ENCODE results near the gene SFMBT2. TPM values are rescaled to one million over a fixed set of nuclear protein-coding genes. Genes with fewer than 3 reads are reported as not detected.
A peak's percentile ranks its signal among the peaks of the same experiment; 100 is the strongest.

Gene SFMBT2
- total and polyA plus RNA-seq, 10 of the 15 experiments (the other 5 are each of a cell fraction or from before 2014, with no cell fraction given): 2.8 to 29.6 (median 15.1) TPM

GRCh38 chr10:7337431-7338171, 73.2 kb downstream of the SFMBT2 start (continued):
- TF ChIP-seq REST (IDR thresholded peaks at IDR 0.05; ENCODE audit: low read depth, low read length): no peak
- TF ChIP-seq SIX5 (IDR thresholded peaks at IDR 0.05; ENCODE audit: low read depth, low read length, severe bottlenecking): no peak
- 0 out of 2 replicates have a peak, but pooled peaks have one; percentile 58 for TF ChIP-seq CREB1 (IDR thresholded peaks at IDR 0.05; ENCODE audit: low read depth)
- TF ChIP-seq CTCF (IDR thresholded peaks at IDR 0.05 in 2 of 3, conservative IDR thresholded peaks at IDR 0.05 in 1 of 3; ENCODE audit: control insufficient read depth in 2 of 3, extremely low read depth in 1 of 3, insufficient read depth in 1 of 3, low read depth in 3 of 3, low read length in 3 of 3): no peak
- TF ChIP-seq ZBTB11 (CRISPR knock-in tag; IDR thresholded peaks at IDR 0.05): no peak
- no peak for TF ChIP-seq JUND (IDR thresholded peaks at IDR 0.05; ENCODE audit: low read depth, low read length)
- no peak for TF ChIP-seq NRF1 (conservative IDR thresholded peaks at IDR 0.05; ENCODE audit: low read depth, low read length)
- peak; percentile 8 to 72; a peak in 3 of 4 replicates for TF ChIP-seq BHLHE40 (IDR thresholded peaks at IDR 0.05; ENCODE audit: borderline replicate concordance in 1 of 2, low read depth in 2 of 2, low read length in 1 of 2)
